ENCODE data around the gene FAM174A.
"Not testable (repeated sequence)": the region's sequence is repeated elsewhere in the genome, so short reads cannot be mapped to it uniquely, and the experiment has no call there.

FAM174A gene

GRCh38 chr5:100604021-100604420, 68.8 kb downstream of the FAM174A start:
- H2AFZ ChIP-seq (ENCODE audit: insufficient read depth, low read length, poor library complexity); H3K4me1 ChIP-seq (ENCODE audit: control insufficient read depth in 1 of 2, insufficient read depth in 2 of 2, low read length in 2 of 2); H3K79me2 ChIP-seq (ENCODE audit: control insufficient read depth, insufficient read depth, low read length, poor library complexity); H4K12ac ChIP-seq (ENCODE audit: low read depth, low read length); H3K4me3 ChIP-seq (ENCODE audit: low read depth, low read length); H3K36me3 ChIP-seq (ENCODE audit: control insufficient read depth in 1 of 2, insufficient read depth in 2 of 2, low read length in 2 of 2); H3K14ac ChIP-seq (ENCODE audit: low read length); H3K79me1 ChIP-seq (ENCODE audit: low read length); H4K8ac ChIP-seq (ENCODE audit: low read depth, low read length); H2AK5ac ChIP-seq (ENCODE audit: low read length); H3K27me3 ChIP-seq (ENCODE audit: insufficient read depth, low read length); H3K27ac ChIP-seq (ENCODE audit: low read depth, low read length); H2BK12ac ChIP-seq (ENCODE audit: low read length); H3K9ac ChIP-seq (ENCODE audit: low read length); H3K4ac ChIP-seq (ENCODE audit: low read depth, low read length); DNase-seq; H3K9me3 ChIP-seq (ENCODE audit: insufficient read depth, low read depth, low read length); H2BK120ac ChIP-seq (ENCODE audit: insufficient read depth, low read length, poor library complexity); H3K18ac ChIP-seq (ENCODE audit: low read length); H4K91ac ChIP-seq (ENCODE audit: low read depth, low read length); H3K23ac ChIP-seq (ENCODE audit: low read length); H2BK5ac ChIP-seq (ENCODE audit: low read depth, low read length, poor library complexity); H3K4me2 ChIP-seq (ENCODE audit: low read length): not testable (repeated sequence)
- no CpG with 5 or more reads among the region's 1 CpG for WGBS (ENCODE audit: extremely low coverage, insufficient coverage, insufficient read length)

- no peaks in the 10 kb centered on the region for H3K79me2 ChIP-seq (ENCODE audit: control insufficient read depth, insufficient read depth, low read length, poor library complexity)
- H4K12ac ChIP-seq (ENCODE audit: low read depth, low read length), result no peak overlapping the region
- H3K9ac ChIP-seq (ENCODE audit: low read length), result no peak overlapping the region
- H3K4ac ChIP-seq (ENCODE audit: low read depth, low read length), result no peak overlapping the region
- no peak overlapping the region for H4K8ac ChIP-seq (ENCODE audit: low read depth, low read length)
- no peaks in the 10 kb centered on the region for H3K36me3 ChIP-seq (ENCODE audit: control insufficient read depth in 1 of 2, insufficient read depth in 2 of 2, low read length in 2 of 2)
- no peaks in the 10 kb centered on the region for H3K4me1 ChIP-seq (ENCODE audit: control insufficient read depth in 1 of 2, insufficient read depth in 2 of 2, low read length in 2 of 2)
- WGBS (ENCODE audit: extremely low coverage, insufficient coverage, insufficient read length), result no CpG with 5 or more reads among the region's 7 CpGs
- H2AFZ ChIP-seq (ENCODE audit: insufficient read depth, low read length, poor library complexity), result no peak overlapping the region
- no peak overlapping the region for H3K4me3 ChIP-seq (ENCODE audit: low read depth, low read length)
- H3K23ac ChIP-seq (ENCODE audit: low read length), result no peak overlapping the region
- H3K14ac ChIP-seq (ENCODE audit: low read length), result no peak overlapping the region
- H3K27me3 ChIP-seq (ENCODE audit: insufficient read depth, low read length), result no peaks in the 10 kb centered on the region
- no peak overlapping the region for H3K18ac ChIP-seq (ENCODE audit: low read length)
- no peaks in the 10 kb centered on the region for H3K79me1 ChIP-seq (ENCODE audit: low read length)
- H4K91ac ChIP-seq (ENCODE audit: low read depth, low read length), result no peak overlapping the region
- H2BK5ac ChIP-seq (ENCODE audit: low read depth, low read length, poor library complexity), result no peak overlapping the region
- H2BK120ac ChIP-seq (ENCODE audit: insufficient read depth, low read length, poor library complexity), result no peak overlapping the region
- H3K4me2 ChIP-seq (ENCODE audit: low read length), result no peak overlapping the region
- H2BK12ac ChIP-seq (ENCODE audit: low read length), result no peak overlapping the region
- DNase-seq, result no peak
- H2AK5ac ChIP-seq (ENCODE audit: low read length), result no peak overlapping the region
- no peaks in the 10 kb centered on the region for H3K9me3 ChIP-seq (ENCODE audit: insufficient read depth, low read depth, low read length)
- no peak overlapping the region for H3K27ac ChIP-seq (ENCODE audit: low read depth, low read length)
Measured at GRCh38 chr5:100609594-100609993, 74.4 kb downstream of the FAM174A start.

GRCh38 chr5:100614308-100614707, 79.1 kb downstream of the FAM174A start:
- Histone ChIP-seq H3K4ac (ENCODE audit: low read depth, low read length) (no peak overlapping the region), H3K27me3 (ENCODE audit: insufficient read depth, low read length) (no peaks in the 10 kb centered on the region), H3K9me3 (ENCODE audit: insufficient read depth, low read depth, low read length) (no peaks in the 10 kb centered on the region), H3K27ac (ENCODE audit: low read depth, low read length) (no peak overlapping the region), H3K18ac (ENCODE audit: low read length) (no peak overlapping the region), H3K79me2 (ENCODE audit: control insufficient read depth, insufficient read depth, low read length, poor library complexity) (no peaks in the 10 kb centered on the region), H3K14ac (ENCODE audit: low read length) (no peak overlapping the region), H4K12ac (ENCODE audit: low read depth, low read length) (no peak overlapping the region), H3K4me2 (ENCODE audit: low read length) (no peak overlapping the region), H3K79me1 (ENCODE audit: low read length) (no peaks in the 10 kb centered on the region), H4K91ac (ENCODE audit: low read depth, low read length) (no peak overlapping the region), H2AFZ (ENCODE audit: insufficient read depth, low read length, poor library complexity) (no peak overlapping the region), H3K9ac (ENCODE audit: low read length) (no peak overlapping the region), H3K4me1 (ENCODE audit: control insufficient read depth in 1 of 2, insufficient read depth in 2 of 2, low read length in 2 of 2) (no peaks in the 10 kb centered on the region), H2BK120ac (ENCODE audit: insufficient read depth, low read length, poor library complexity) (no peak overlapping the region), H3K36me3 (ENCODE audit: control insufficient read depth in 1 of 2, insufficient read depth in 2 of 2, low read length in 2 of 2) (no peaks in the 10 kb centered on the region), H2BK5ac (ENCODE audit: low read depth, low read length, poor library complexity) (no peak overlapping the region), H4K8ac (ENCODE audit: low read depth, low read length) (no peak overlapping the region), H3K23ac (ENCODE audit: low read length) (no peak overlapping the region), H2AK5ac (ENCODE audit: low read length) (no peak overlapping the region), H3K4me3 (ENCODE audit: low read depth, low read length) (no peak overlapping the region), H2BK12ac (ENCODE audit: low read length) (no peak overlapping the region)
- DNase-seq, result no peak
- WGBS (ENCODE audit: extremely low coverage, insufficient coverage, insufficient read length), result no CpG with 5 or more reads among the region's 2 CpGs

GRCh38 chr5:100615362-100615761, 80.2 kb downstream of the FAM174A start:
- Histone ChIP-seq H3K18ac (ENCODE audit: low read length) (no peak overlapping the region), H4K12ac (ENCODE audit: low read depth, low read length) (no peak overlapping the region), H3K4ac (ENCODE audit: low read depth, low read length) (no peak overlapping the region), H3K27ac (ENCODE audit: low read depth, low read length) (no peak overlapping the region), H3K9me3 (ENCODE audit: insufficient read depth, low read depth, low read length) (no peaks in the 10 kb centered on the region), H4K91ac (ENCODE audit: low read depth, low read length) (no peak overlapping the region), H2BK12ac (ENCODE audit: low read length) (no peak overlapping the region), H3K36me3 (ENCODE audit: control insufficient read depth in 1 of 2, insufficient read depth in 2 of 2, low read length in 2 of 2) (no peaks in the 10 kb centered on the region), H3K4me3 (ENCODE audit: low read depth, low read length) (no peak overlapping the region), H4K8ac (ENCODE audit: low read depth, low read length) (no peak overlapping the region), H3K4me2 (ENCODE audit: low read length) (no peak overlapping the region), H3K23ac (ENCODE audit: low read length) (no peak overlapping the region), H3K27me3 (ENCODE audit: insufficient read depth, low read length) (no peaks in the 10 kb centered on the region), H2BK5ac (ENCODE audit: low read depth, low read length, poor library complexity) (no peak overlapping the region), H3K79me1 (ENCODE audit: low read length) (no peaks in the 10 kb centered on the region), H3K14ac (ENCODE audit: low read length) (no peak overlapping the region), H2AFZ (ENCODE audit: insufficient read depth, low read length, poor library complexity) (no peak overlapping the region), H3K4me1 (ENCODE audit: control insufficient read depth in 1 of 2, insufficient read depth in 2 of 2, low read length in 2 of 2) (no peaks in the 10 kb centered on the region), H2BK120ac (ENCODE audit: insufficient read depth, low read length, poor library complexity) (no peak overlapping the region), H2AK5ac (ENCODE audit: low read length) (no peak overlapping the region), H3K9ac (ENCODE audit: low read length) (no peak overlapping the region), H3K79me2 (ENCODE audit: control insufficient read depth, insufficient read depth, low read length, poor library complexity) (no peaks in the 10 kb centered on the region)
- no CpG with 5 or more reads among the region's 2 CpGs for WGBS (ENCODE audit: extremely low coverage, insufficient coverage, insufficient read length)
- peak; percentile 7 to 50 for DNase-seq
